Left renal pelvis (tissue), 4 donors: ENCODE results near the gene ANGPTL5. TPM values are rescaled to one million over a fixed set of nuclear protein-coding genes. Genes with fewer than 3 reads are reported as not detected.

Experiments
- polyA plus RNA-seq, 4 donors: library from polyadenylated mRNA; unstranded; fragments of 120-200 nt; gene quantifications; one replicate each; pipeline ENCODE4 v1.2.1, GENCODE V29; 2013; ENCODE audit not compliant: insufficient read length in 4 of 4

Gene ANGPTL5
- polyA plus RNA-seq, 4 donors = 0.06 to 0.14 TPM; not detected in 2

Other genes with a start within 250 kb of the ANGPTL5 start
- 1 to 10 TPM; 3.3 to 5.5 (median 4.8) TPM for gene CEP126, start 1.5 kb downstream of the ANGPTL5 start, polyA plus RNA-seq
- 1 to 10 TPM; 3.9 to 7.5 (median 5.4) TPM for gene CFAP300, start 130.9 kb upstream of the ANGPTL5 start, polyA plus RNA-seq
- gene YAP1, start 193.9 kb upstream of the ANGPTL5 start, polyA plus RNA-seq = 100 to 1,000 TPM; 160 to 207 (median 190) TPM